Measurements from ENCODE around the gene MDM4. TPM values are rescaled to one million over a fixed set of nuclear protein-coding genes. Genes with fewer than 3 reads are reported as not detected.

MDM4 gene
- total RNA-seq, 1 experiment from 2014 or later: 9.1 TPM

GRCh38 chr1:204578867-204579664 is 62.9 kb downstream of the MDM4 start:
- DNase-seq (ENCODE audit: low read depth): no peak

GRCh38 chr1:204579681-204580080 is 63.5 kb downstream of the MDM4 start:
- DNase-seq (ENCODE audit: low read depth): no peak

- DNase-seq (ENCODE audit: low read depth): no peak
Observed at GRCh38 chr1:204580862-204581261, 64.7 kb downstream of the MDM4 start.

- no peak for DNase-seq (ENCODE audit: low read depth)
Observed at GRCh38 chr1:204581759-204582158, 65.6 kb downstream of the MDM4 start.

GRCh38 chr1:204583909-204584632 is 67.9 kb downstream of the MDM4 start:
- DNase-seq (ENCODE audit: low read depth): no peak

GRCh38 chr1:204584699-204585372 is 68.6 kb downstream of the MDM4 start:
- DNase-seq (ENCODE audit: low read depth): no peak

GRCh38 chr1:204587621-204588020 is 71.4 kb downstream of the MDM4 start:
- no peak for DNase-seq (ENCODE audit: low read depth)

GRCh38 chr1:204588826-204589225 is 72.6 kb downstream of the MDM4 start:
- no peak for DNase-seq (ENCODE audit: low read depth)

GRCh38 chr1:204589409-204590038 is 73.3 kb downstream of the MDM4 start:
- DNase-seq (ENCODE audit: low read depth): no peak

- peak; percentile 9 for DNase-seq (ENCODE audit: low read depth)
Observed at GRCh38 chr1:204591473-204592090, 75.4 kb downstream of the MDM4 start.

- no peak for DNase-seq (ENCODE audit: low read depth)
Observed at GRCh38 chr1:204592246-204592948, 76.2 kb downstream of the MDM4 start.

- DNase-seq (ENCODE audit: low read depth): no peak
Observed at GRCh38 chr1:204598319-204598969, 82.2 kb downstream of the MDM4 start.

- DNase-seq (ENCODE audit: low read depth): no peak
Observed at GRCh38 chr1:204599098-204599497, 82.9 kb downstream of the MDM4 start.

- DNase-seq (ENCODE audit: low read depth): no peak
Observed at GRCh38 chr1:204599596-204599995, 83.4 kb downstream of the MDM4 start.

- DNase-seq (ENCODE audit: low read depth): no peak
Observed at GRCh38 chr1:204600203-204600602, 84.0 kb downstream of the MDM4 start.

GRCh38 chr1:204600968-204601367 is 84.8 kb downstream of the MDM4 start:
- DNase-seq (ENCODE audit: low read depth): no peak

- no peak for DNase-seq (ENCODE audit: low read depth)
Observed at GRCh38 chr1:204602111-204602579, 85.9 kb downstream of the MDM4 start.

- no peak for DNase-seq (ENCODE audit: low read depth)
Observed at GRCh38 chr1:204602871-204603542, 86.8 kb downstream of the MDM4 start.

- no peak for DNase-seq (ENCODE audit: low read depth)
Observed at GRCh38 chr1:204605791-204606190, 89.6 kb downstream of the MDM4 start.
